ENCODE measurements around the gene TMPRSS2.

TMPRSS2 gene

GRCh38 chr21:41435706-41436105 lies 72.3 kb downstream of the TMPRSS2 start:
- no peaks in the 10 kb centered on the region for H4K20me1 ChIP-seq (ENCODE audit: insufficient read depth, low read length)

DNA sequence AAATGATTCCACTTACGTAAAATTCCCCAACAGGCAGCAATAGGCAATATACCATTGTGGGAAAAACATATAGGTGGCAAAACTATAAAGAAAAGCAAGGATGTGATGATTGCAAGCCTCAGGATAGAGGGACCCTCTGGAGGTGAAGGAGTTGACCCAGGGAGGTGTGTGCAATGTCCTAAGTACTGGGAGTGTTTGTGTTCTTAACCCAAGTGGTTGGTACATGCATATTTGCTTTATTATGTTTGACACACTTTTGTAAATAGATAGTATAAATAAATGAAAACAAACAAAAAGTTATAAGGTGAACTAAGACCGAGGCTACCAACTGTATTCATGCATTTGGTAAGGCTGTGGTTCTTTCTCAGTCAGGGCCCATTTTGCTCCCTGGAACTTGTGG lies 74.4 kb downstream of the TMPRSS2 start:
- H3K4me1 ChIP-seq (ENCODE audit: insufficient read depth, low read length): no peaks in the 10 kb centered on the region
- DNase-seq (no peak), ATAC-seq (ENCODE audit: insufficient read depth, low read depth) (no peak)
- no peaks in the 10 kb centered on the region; the same call in 1 of the 2 replicates for H3K36me3 ChIP-seq (ENCODE audit: insufficient read depth, low read length)
- TF ChIP-seq EZH2 (IDR thresholded peaks at IDR 0.05; ENCODE audit: borderline replicate concordance, low read depth, low read length, severe bottlenecking): no peak
- TF ChIP-seq, protein P1, sequence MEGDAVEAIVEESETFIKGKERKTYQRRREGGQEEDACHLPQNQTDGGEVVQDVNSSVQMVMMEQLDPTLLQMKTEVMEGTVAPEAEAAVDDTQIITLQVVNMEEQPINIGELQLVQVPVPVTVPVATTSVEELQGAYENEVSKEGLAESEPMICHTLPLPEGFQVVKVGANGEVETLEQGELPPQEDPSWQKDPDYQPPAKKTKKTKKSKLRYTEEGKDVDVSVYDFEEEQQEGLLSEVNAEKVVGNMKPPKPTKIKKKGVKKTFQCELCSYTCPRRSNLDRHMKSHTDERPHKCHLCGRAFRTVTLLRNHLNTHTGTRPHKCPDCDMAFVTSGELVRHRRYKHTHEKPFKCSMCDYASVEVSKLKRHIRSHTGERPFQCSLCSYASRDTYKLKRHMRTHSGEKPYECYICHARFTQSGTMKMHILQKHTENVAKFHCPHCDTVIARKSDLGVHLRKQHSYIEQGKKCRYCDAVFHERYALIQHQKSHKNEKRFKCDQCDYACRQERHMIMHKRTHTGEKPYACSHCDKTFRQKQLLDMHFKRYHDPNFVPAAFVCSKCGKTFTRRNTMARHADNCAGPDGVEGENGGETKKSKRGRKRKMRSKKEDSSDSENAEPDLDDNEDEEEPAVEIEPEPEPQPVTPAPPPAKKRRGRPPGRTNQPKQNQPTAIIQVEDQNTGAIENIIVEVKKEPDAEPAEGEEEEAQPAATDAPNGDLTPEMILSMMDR (IDR thresholded peaks at IDR 0.05; ENCODE audit: borderline replicate concordance, extremely low read depth, low read length, poor library complexity, severe bottlenecking): no peak
- H3K27ac ChIP-seq (ENCODE audit: low read length): no peak overlapping the region
- no peaks in the 10 kb centered on the region for H3K27me3 ChIP-seq (ENCODE audit: insufficient read depth, low read length, poor library complexity)
- H2AFZ ChIP-seq (ENCODE audit: low read depth, low read length): no peak overlapping the region
- H3K4me2 ChIP-seq (ENCODE audit: insufficient read depth, low read length): no peak overlapping the region
- H3K4me3 ChIP-seq (ENCODE audit: low read depth in 1 of 2, low read length in 2 of 2): no peak overlapping the region
- peaks cover 15% of the 10 kb centered on the region for H3K9me3 ChIP-seq (ENCODE audit: insufficient read depth, low read length, severe bottlenecking)
- no peaks in the 10 kb centered on the region for H4K20me1 ChIP-seq (ENCODE audit: insufficient read depth, low read length)
- H3K9ac ChIP-seq (ENCODE audit: low read depth, low read length): no peak overlapping the region
- H3K79me2 ChIP-seq (ENCODE audit: insufficient read depth, low read length): no peaks in the 10 kb centered on the region

More at GRCh38 chr21:41435706-41436105, 72.3 kb downstream of the TMPRSS2 start:
- H3K9me3 ChIP-seq (ENCODE audit: insufficient read depth, low read length, severe bottlenecking): peaks cover 15% of the 10 kb centered on the region
- no peak overlapping the region for H3K4me3 ChIP-seq (ENCODE audit: low read depth in 1 of 2, low read length in 2 of 2)
- no peaks in the 10 kb centered on the region for H3K79me2 ChIP-seq (ENCODE audit: insufficient read depth, low read length)
- DNase-seq (no peak), ATAC-seq (ENCODE audit: insufficient read depth, low read depth) (no peak)
- no peak overlapping the region for H2AFZ ChIP-seq (ENCODE audit: low read depth, low read length)
- TF ChIP-seq, protein P1 (IDR thresholded peaks at IDR 0.05; ENCODE audit: borderline replicate concordance, extremely low read depth, low read length, poor library complexity, severe bottlenecking): no peak
- no peak overlapping the region for H3K27ac ChIP-seq (ENCODE audit: low read length)
- no peaks in the 10 kb centered on the region for H3K27me3 ChIP-seq (ENCODE audit: insufficient read depth, low read length, poor library complexity)
- no peak overlapping the region for H3K9ac ChIP-seq (ENCODE audit: low read depth, low read length)
- H3K4me2 ChIP-seq (ENCODE audit: insufficient read depth, low read length): no peak overlapping the region
- no peaks in the 10 kb centered on the region; the same call in 1 of the 2 replicates for H3K36me3 ChIP-seq (ENCODE audit: insufficient read depth, low read length)
- H3K4me1 ChIP-seq (ENCODE audit: insufficient read depth, low read length): no peaks in the 10 kb centered on the region

GRCh38 chr21:41432562-41433460 lies 75.1 kb downstream of the TMPRSS2 start:
- DNase-seq: no peak
- no peak overlapping the region for H3K4me2 ChIP-seq (ENCODE audit: insufficient read depth, low read length)
- H3K9ac ChIP-seq (ENCODE audit: low read depth, low read length): no peak overlapping the region
- H3K27me3 ChIP-seq (ENCODE audit: insufficient read depth, low read length, poor library complexity): no peaks in the 10 kb centered on the region
- H3K27ac ChIP-seq (ENCODE audit: low read length): no peak overlapping the region
- no peak for ATAC-seq (ENCODE audit: insufficient read depth, low read depth)
- no peak overlapping the region for H3K4me3 ChIP-seq (ENCODE audit: low read depth in 1 of 2, low read length in 2 of 2)
- H4K20me1 ChIP-seq (ENCODE audit: insufficient read depth, low read length): no peaks in the 10 kb centered on the region
- H3K36me3 ChIP-seq (ENCODE audit: insufficient read depth, low read length): no peaks in the 10 kb centered on the region; the same call in 1 of the 2 replicates
- H2AFZ ChIP-seq (ENCODE audit: low read depth, low read length): no peak overlapping the region
- H3K79me2 ChIP-seq (ENCODE audit: insufficient read depth, low read length): no peaks in the 10 kb centered on the region
- H3K4me1 ChIP-seq (ENCODE audit: insufficient read depth, low read length): no peaks in the 10 kb centered on the region
- H3K9me3 ChIP-seq (ENCODE audit: insufficient read depth, low read length, severe bottlenecking): peaks cover 15% of the 10 kb centered on the region
- TF ChIP-seq EZH2 (IDR thresholded peaks at IDR 0.05; ENCODE audit: borderline replicate concordance, low read depth, low read length, severe bottlenecking): no peak
- TF ChIP-seq, protein P1 (IDR thresholded peaks at IDR 0.05; ENCODE audit: borderline replicate concordance, extremely low read depth, low read length, poor library complexity, severe bottlenecking): no peak

Data from DND-41 (cell line).